HepG2 (cell line): ENCODE results near the gene PDLIM5. TPM values are rescaled to one million over a fixed set of nuclear protein-coding genes. Genes with fewer than 3 reads are reported as not detected.

Experiments
- ATF7-NPFF ChIP-seq: sonication (generic); formaldehyde crosslinking; IDR thresholded peaks from 2 replicates; pipeline ENCODE4 v1.8.1; 2023; ENCODE audit warnings: mild to moderate bottlenecking, low read depth, missing genetic modification reagents, moderate library complexity
- E2F5 ChIP-seq: sonication (generic); formaldehyde crosslinking; conservative IDR thresholded peaks from 2 replicates; pipeline ENCODE4 v1.4.0; 2020; ENCODE audit warnings: missing genetic modification reagents
- HNF1A ChIP-seq, 2 experiments: sonication (generic) in 1 of 2; formaldehyde crosslinking in 1 of 2; IDR thresholded peaks; 2 replicates each; pipeline versions ENCODE4 v1.4.0 to v1.6.1; 2016 to 2020; ENCODE audit warnings: borderline replicate concordance in 1 of 2, low read depth in 1 of 2, mild to moderate bottlenecking in 1 of 2, missing genetic modification reagents in 1 of 2
- MLLT10 ChIP-seq: sonication (generic); formaldehyde crosslinking; IDR thresholded peaks from 2 replicates; pipeline ENCODE4 v1.4.0; 2020; ENCODE audit warnings: missing genetic modification reagents
- NCOR1 ChIP-seq: fragments of 200-600 bp; sonication (generic); IDR thresholded peaks from 2 replicates; pipeline ENCODE4 v1.7.0; 2017; ENCODE audit warnings: antibody characterized with exemption, low read length, borderline replicate concordance
- PATZ1 ChIP-seq: sonication (generic); formaldehyde crosslinking; IDR thresholded peaks from 2 replicates; pipeline ENCODE4 v1.4.0; 2020; ENCODE audit warnings: missing genetic modification reagents
- SOX6 ChIP-seq, 2 experiments: fragments of 450-650 bp in 1 of 2; sonication (generic) in 1 of 2; formaldehyde crosslinking in 1 of 2; IDR thresholded peaks; 2 replicates each; pipeline versions ENCODE4 v1.4.0 to v1.6.1; 2017 to 2020; ENCODE audit warnings: antibody characterized with exemption in 1 of 2, mild to moderate bottlenecking in 1 of 2, missing genetic modification reagents in 1 of 2
- SRSF1 ChIP-seq: fragments of 200-400 bp; formaldehyde crosslinking; optimal IDR thresholded peaks from 2 replicates; pipeline ENCODE3; 2017; ENCODE audit warnings: mild to moderate bottlenecking, low read depth, low read length, moderate library complexity
- TCF7 ChIP-seq: sonication (generic); IDR thresholded peaks from 2 replicates; pipeline ENCODE4 v1.6.1; 2016; ENCODE audit warnings: antibody characterized with exemption, low read depth
- TERF1 ChIP-seq: sonication (generic); formaldehyde crosslinking; IDR thresholded peaks from 2 replicates; pipeline ENCODE4 v1.8.0; 2022; ENCODE audit warnings: mild to moderate bottlenecking, missing genetic modification reagents, moderate library complexity
- ZBTB39 ChIP-seq: sonication (generic); formaldehyde crosslinking; IDR thresholded peaks from 2 replicates; pipeline ENCODE4 v1.5.0; 2020; ENCODE audit warnings: missing genetic modification reagents
- ZNF234 ChIP-seq: sonication (generic); formaldehyde crosslinking; conservative IDR thresholded peaks from 2 replicates; pipeline ENCODE4 v1.5.1; 2020; ENCODE audit warnings: mild to moderate bottlenecking, missing genetic modification reagents
- ZNF329 ChIP-seq: sonication (generic); formaldehyde crosslinking; IDR thresholded peaks from 2 replicates; pipeline ENCODE4 v1.9.0; 2021; ENCODE audit warnings: low read depth, mild to moderate bottlenecking, missing genetic modification reagents
- ZNF414 ChIP-seq: sonication (generic); formaldehyde crosslinking; IDR thresholded peaks from 2 replicates; pipeline ENCODE4 v1.5.0; 2020; ENCODE audit warnings: missing genetic modification reagents
- ZNF772 ChIP-seq: sonication (generic); formaldehyde crosslinking; IDR thresholded peaks from 2 replicates; pipeline ENCODE4 v1.5.0; 2020; ENCODE audit warnings: mild to moderate bottlenecking, missing genetic modification reagents
- ZSCAN9 ChIP-seq: IDR thresholded peaks from 2 replicates; pipeline ENCODE4 v1.6.1; 2016; ENCODE audit warnings: borderline replicate concordance
- polyA plus RNA-seq, 8 experiments: library from polyadenylated mRNA; depleted of rRNA in 3 of 8; stranded (reverse) in 7 of 8; unstranded in 1 of 8; fragments of >200 nt; fragmentation: Illumina TruSeq in 4 of 8; extraction: Trizol in 4 of 8; gene quantifications; 2 replicates each; pipeline versions ENCODE4 v1.2.1 to v1.2.3, GENCODE V29; 2011 to 2016; ENCODE audit warnings: low read depth in 4 of 8, missing spikeins in 1 of 8, mixed read lengths in 1 of 8; ENCODE audit not compliant: insufficient read depth in 1 of 8
- total RNA-seq, 5 experiments: library from RNA; depleted of rRNA; stranded (reverse); fragments of >200 nt; fragmentation: Illumina TruSeq; extraction: Trizol; gene quantifications; 2 replicates each; pipeline ENCODE4 v1.2.3, GENCODE V29; 2016; ENCODE audit warnings: low read depth in 1 of 5

The PDLIM5 gene
- total and polyA plus RNA-seq, 2 of the 13 experiments (the other 11 are each of a cell fraction or from before 2014, with no cell fraction given): 52.8 to 119 TPM

- TF ChIP-seq HNF1A (IDR thresholded peaks at IDR 0.05; ENCODE audit: low read depth): no peak
- no peak; the same call in 1 of the 2 replicates for TF ChIP-seq HNF1A (CRISPR knock-in tag; IDR thresholded peaks at IDR 0.05; ENCODE audit: borderline replicate concordance)
- TF ChIP-seq SRSF1: peak; percentile 66
- TF ChIP-seq ZBTB39 (CRISPR knock-in tag): peak; percentile 3; the same call in 1 of the 2 replicates
- TF ChIP-seq ZNF772: peak; percentile 35; the same call in 1 of the 2 replicates
- no peak for TF ChIP-seq TCF7
- TF ChIP-seq NCOR1: 0 out of 2 replicates have a peak, but pooled peaks have one; percentile 16
- peak; percentile 94 for TF ChIP-seq ATF7-NPFF (CRISPR knock-in tag)
- TF ChIP-seq ZNF329 (CRISPR knock-in tag): no peak
- no peak for TF ChIP-seq TERF1
- no peak for TF ChIP-seq SOX6 (IDR thresholded peaks at IDR 0.05)
- peak; percentile 56 for TF ChIP-seq SOX6 (CRISPR knock-in tag; IDR thresholded peaks at IDR 0.05)
- no peak; the same call in 1 of the 2 replicates for TF ChIP-seq E2F5 (CRISPR knock-in tag)
- peak; percentile 43; the same call in 1 of the 2 replicates for TF ChIP-seq ZNF414 (CRISPR knock-in tag)
- no peak for TF ChIP-seq ZNF234 (CRISPR knock-in tag)
- peak; percentile 73 for TF ChIP-seq ZSCAN9 (CRISPR knock-in tag)
- TF ChIP-seq PATZ1 (CRISPR knock-in tag): peak; percentile 63
- no peak for TF ChIP-seq MLLT10 (CRISPR knock-in tag)
These were observed at the start of gene PDLIM5 (continued) for GRCh38 chr4:94451695-94452475.
